HEK293 (cell line): ENCODE results near the gene GNB1.

Source experiments
- CTCF ChIA-PET: fragments of 350-600 bp; formaldehyde crosslinking; extraction: SDS; loops from one replicate; lab custom pipeline; 2021; ENCODE audit warnings: antibody characterized with exemption; lab: Yijun Ruan, JAX
- POLR2A ChIA-PET: fragments of 300-600 bp; formaldehyde crosslinking; extraction: SDS; loops from one replicate; lab custom pipeline; 2020; ENCODE audit warnings: antibody characterized with exemption, inconsistent platforms; lab: Yijun Ruan, JAX
- H3K27ac ChIP-seq: fragments of 200-500 bp; sonication (Bioruptor generic); 2 replicates; pipeline ENCODE4 v1.5.1; 2014; ENCODE audit warnings: low read depth, low read length, control low read depth, inconsistent platforms; ENCODE audit errors: extremely low read depth
- H3K36me3 ChIP-seq, 2 experiments: fragments of 200-500 bp in 1 of 2; sonication (Bioruptor generic) in 1 of 2; 1 replicate in 1 of 2; 2 replicates in 1 of 2; pipeline ENCODE4 v1.5.1; 2014 to 2017; ENCODE audit warnings: inconsistent platforms in 2 of 2, low read length in 2 of 2; ENCODE audit not compliant: control insufficient read depth in 2 of 2, insufficient read depth in 1 of 2
- H3K4me1 ChIP-seq: fragments of 200-500 bp; sonication (Bioruptor generic); 2 replicates; pipeline ENCODE4 v1.5.1; 2014; ENCODE audit warnings: mild to moderate bottlenecking, low read length, inconsistent platforms; ENCODE audit not compliant: control insufficient read depth, insufficient read depth
- H3K4me3 ChIP-seq: 2 replicates; pipeline ENCODE4 v1.5.1; 2011; ENCODE audit warnings: low read depth, mild to moderate bottlenecking, control low read depth, low read length, moderate library complexity
- H3K9me3 ChIP-seq: fragments of 200-500 bp; sonication (Bioruptor generic); 2 replicates; pipeline ENCODE4 v1.5.1; 2014; ENCODE audit warnings: low read depth, low read length, inconsistent platforms; ENCODE audit not compliant: control insufficient read depth, insufficient read depth
- BCL11A ChIP-seq: fragments of 450-650 bp; formaldehyde crosslinking; IDR thresholded peaks from 2 replicates; pipeline ENCODE4 v1.5.1; 2016; ENCODE audit warnings: low read depth, missing biosample characterization, missing genetic modification characterization
- KLF16 ChIP-seq: fragments of 450-650 bp; formaldehyde crosslinking; IDR thresholded peaks from 2 replicates; pipeline ENCODE4 v1.5.1; 2017; ENCODE audit warnings: missing biosample characterization, missing genetic modification characterization
- SETDB1 ChIP-seq: IDR thresholded peaks from one replicate; pipeline ENCODE4 v1.6.1; 2017; ENCODE audit warnings: mild to moderate bottlenecking, low read length, moderate library complexity, mixed read lengths; ENCODE audit not compliant: insufficient read length
- ZFHX2 ChIP-seq: fragments of 450-650 bp; formaldehyde crosslinking; conservative IDR thresholded peaks from 2 replicates; pipeline ENCODE4 v1.5.1; 2016; ENCODE audit warnings: missing biosample characterization, missing genetic modification characterization
- ZNF138 ChIP-seq: fragments of 450-650 bp; formaldehyde crosslinking; IDR thresholded peaks from 2 replicates; pipeline ENCODE4 v1.5.1; 2016; ENCODE audit warnings: missing biosample characterization, missing genetic modification characterization, borderline replicate concordance
- ZNF157 ChIP-seq: fragments of 450-650 bp; formaldehyde crosslinking; IDR thresholded peaks from 2 replicates; pipeline ENCODE4 v1.5.1; 2016; ENCODE audit warnings: missing biosample characterization, missing genetic modification characterization
- ZNF211 ChIP-seq: fragments of 450-650 bp; formaldehyde crosslinking; IDR thresholded peaks from 2 replicates; pipeline ENCODE4 v1.5.1; 2016; ENCODE audit warnings: low read depth, missing biosample characterization, missing genetic modification characterization
- ZNF24 ChIP-seq: fragments of 450-650 bp; formaldehyde crosslinking; IDR thresholded peaks from 2 replicates; pipeline ENCODE4 v1.5.1; 2016; ENCODE audit warnings: missing biosample characterization, missing genetic modification characterization
- ZNF248 ChIP-seq: fragments of 450-650 bp; formaldehyde crosslinking; IDR thresholded peaks from 2 replicates; pipeline ENCODE4 v1.5.1; 2017; ENCODE audit warnings: missing biosample characterization, missing genetic modification characterization
- ZNF350 ChIP-seq: fragments of 450-650 bp; formaldehyde crosslinking; IDR thresholded peaks from 2 replicates; pipeline ENCODE4 v1.5.0; 2017; ENCODE audit warnings: missing biosample characterization, mild to moderate bottlenecking, missing genetic modification characterization
- ZNF48 ChIP-seq: fragments of 450-650 bp; formaldehyde crosslinking; IDR thresholded peaks from 2 replicates; pipeline ENCODE4 v1.5.1; 2016; ENCODE audit warnings: missing biosample characterization, missing genetic modification characterization
- ZNF501 ChIP-seq: fragments of 450-650 bp; formaldehyde crosslinking; IDR thresholded peaks from 2 replicates; pipeline ENCODE4 v1.5.1; 2016; ENCODE audit warnings: missing biosample characterization, missing genetic modification characterization
- ZNF529 ChIP-seq: fragments of 450-650 bp; formaldehyde crosslinking; IDR thresholded peaks from 2 replicates; pipeline ENCODE4 v1.5.1; 2017; ENCODE audit warnings: missing genetic modification characterization, missing biosample characterization; ENCODE audit not compliant: insufficient replicate concordance
- ZNF660 ChIP-seq: fragments of 450-650 bp; IDR thresholded peaks from 2 replicates; pipeline ENCODE4 v1.5.1; 2018; ENCODE audit warnings: missing biosample characterization, mild to moderate bottlenecking, missing genetic modification characterization
- ZNF768 ChIP-seq: fragments of 450-650 bp; formaldehyde crosslinking; IDR thresholded peaks from 2 replicates; pipeline ENCODE4 v1.5.1; 2018; ENCODE audit warnings: missing biosample characterization, mild to moderate bottlenecking, missing genetic modification characterization
- TF ChIP-seq, protein P1 (sequence below): fragments of 450-650 bp; formaldehyde crosslinking; IDR thresholded peaks from 2 replicates; pipeline ENCODE4 v1.5.1; 2016; ENCODE audit warnings: missing biosample characterization, missing genetic modification characterization
- TF ChIP-seq, protein P2 (sequence below): fragments of 450-650 bp; formaldehyde crosslinking; IDR thresholded peaks from 2 replicates; pipeline ENCODE4 v1.5.1; 2016; ENCODE audit warnings: missing biosample characterization, missing genetic modification characterization, low read depth
- TF ChIP-seq, protein P3 (sequence below): fragments of 450-650 bp; IDR thresholded peaks from 2 replicates; pipeline ENCODE4 v1.5.1; 2018; ENCODE audit warnings: missing biosample characterization, mild to moderate bottlenecking, missing genetic modification characterization
- TF ChIP-seq, protein P4 (sequence below): fragments of 450-650 bp; formaldehyde crosslinking; conservative IDR thresholded peaks from 2 replicates; pipeline ENCODE4 v1.5.1; 2016; ENCODE audit warnings: low read depth, missing biosample characterization, missing genetic modification characterization
- TF ChIP-seq, protein P5 (sequence below): fragments of 450-650 bp; formaldehyde crosslinking; IDR thresholded peaks from 2 replicates; pipeline ENCODE4 v1.5.1; 2016; ENCODE audit warnings: missing biosample characterization, missing genetic modification characterization
- TF ChIP-seq, protein P6 (sequence below): fragments of 450-650 bp; formaldehyde crosslinking; IDR thresholded peaks from 2 replicates; pipeline ENCODE4 v1.5.1; 2017; ENCODE audit warnings: missing biosample characterization, missing genetic modification characterization

GNB1 gene

DNA sequence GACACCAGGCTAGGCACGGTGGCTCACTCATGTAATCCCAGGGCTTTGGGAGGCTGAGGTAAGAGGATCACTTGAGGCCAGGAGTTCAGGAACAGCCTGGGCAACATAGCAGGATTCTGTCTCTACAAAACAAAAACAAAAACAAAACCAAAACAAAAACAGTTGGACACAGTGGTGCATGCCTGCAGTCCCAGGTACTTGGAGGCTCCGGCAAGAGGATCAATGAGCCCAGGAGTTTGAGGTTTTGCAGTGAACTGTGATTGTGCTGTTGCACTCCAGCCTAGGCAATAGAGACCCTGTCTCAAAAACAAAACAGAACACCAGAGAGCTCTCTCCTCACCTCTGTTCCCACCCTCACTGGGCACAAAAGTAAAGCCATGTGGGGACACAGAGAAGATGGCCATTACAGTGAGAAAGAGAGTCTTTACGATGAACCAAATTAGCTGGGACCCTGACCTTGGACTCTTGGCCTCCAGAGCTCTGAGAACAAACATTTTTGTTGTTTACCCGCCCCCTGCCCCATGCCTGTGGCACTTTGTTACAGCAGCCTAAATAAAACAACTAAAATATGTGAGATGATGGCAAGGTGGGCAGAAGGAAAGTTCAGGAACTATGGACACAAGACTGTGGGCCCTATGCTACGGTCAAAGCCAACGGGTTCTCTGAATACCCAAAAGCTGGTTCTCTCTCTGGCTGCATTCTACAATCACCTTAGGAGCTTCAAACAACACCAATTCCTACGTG lies 122.5 kb downstream of the GNB1 start (continued):
- TF ChIP-seq ZNF501: no peak
- TF ChIP-seq ZNF24 (tag by site-specific recombination): no peak
- TF ChIP-seq, protein P1, sequence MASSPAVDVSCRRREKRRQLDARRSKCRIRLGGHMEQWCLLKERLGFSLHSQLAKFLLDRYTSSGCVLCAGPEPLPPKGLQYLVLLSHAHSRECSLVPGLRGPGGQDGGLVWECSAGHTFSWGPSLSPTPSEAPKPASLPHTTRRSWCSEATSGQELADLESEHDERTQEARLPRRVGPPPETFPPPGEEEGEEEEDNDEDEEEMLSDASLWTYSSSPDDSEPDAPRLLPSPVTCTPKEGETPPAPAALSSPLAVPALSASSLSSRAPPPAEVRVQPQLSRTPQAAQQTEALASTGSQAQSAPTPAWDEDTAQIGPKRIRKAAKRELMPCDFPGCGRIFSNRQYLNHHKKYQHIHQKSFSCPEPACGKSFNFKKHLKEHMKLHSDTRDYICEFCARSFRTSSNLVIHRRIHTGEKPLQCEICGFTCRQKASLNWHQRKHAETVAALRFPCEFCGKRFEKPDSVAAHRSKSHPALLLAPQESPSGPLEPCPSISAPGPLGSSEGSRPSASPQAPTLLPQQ (tag by site-specific recombination): no peak

DNA sequence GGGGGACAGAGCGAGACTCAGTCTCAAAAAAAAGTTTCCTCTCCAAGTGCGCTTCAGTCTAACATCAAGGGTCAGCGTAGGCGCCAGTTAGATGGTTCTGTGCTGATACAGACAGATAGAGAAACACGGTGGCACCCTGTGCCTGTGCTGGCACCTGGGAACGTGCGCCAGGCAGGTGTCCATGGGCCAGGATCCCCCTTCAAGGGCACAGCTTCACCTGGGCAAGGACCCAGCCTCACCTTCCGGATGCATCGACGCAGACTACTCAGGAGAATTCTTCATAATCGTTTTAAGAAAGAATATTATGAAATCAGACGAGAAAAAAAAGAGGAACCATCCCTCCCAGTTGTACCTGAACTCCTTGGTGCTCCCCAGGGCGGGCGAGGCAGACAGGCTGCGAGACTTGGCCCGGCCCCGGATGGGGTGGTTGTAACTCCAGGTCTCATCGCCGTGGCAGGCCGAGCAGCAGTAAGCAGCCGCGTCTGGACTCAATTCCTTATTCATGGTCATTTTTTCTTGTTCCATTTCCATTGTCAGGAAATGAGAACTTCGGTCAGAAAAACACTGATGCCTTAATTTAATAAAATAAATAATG lies 125.9 kb downstream of the GNB1 start:
- no peaks in the 10 kb centered on the region for H3K9me3 ChIP-seq
- CTCF ChIA-PET: no interaction called here
- no peaks in the 10 kb centered on the region for H3K4me1 ChIP-seq
- H3K27ac ChIP-seq: no peak overlapping the region
- H3K36me3 ChIP-seq: peaks cover 12 to 85% of the 10 kb centered on the region in 2 experiments; a peak in 2 of 3 replicates
- H3K4me3 ChIP-seq: no peak overlapping the region
- POLR2A ChIA-PET: no interaction called here
- TF ChIP-seq ZNF529 (tag by site-specific recombination): no peak
- TF ChIP-seq ZFHX2 (tag by site-specific recombination): no peak
- TF ChIP-seq, protein P2, sequence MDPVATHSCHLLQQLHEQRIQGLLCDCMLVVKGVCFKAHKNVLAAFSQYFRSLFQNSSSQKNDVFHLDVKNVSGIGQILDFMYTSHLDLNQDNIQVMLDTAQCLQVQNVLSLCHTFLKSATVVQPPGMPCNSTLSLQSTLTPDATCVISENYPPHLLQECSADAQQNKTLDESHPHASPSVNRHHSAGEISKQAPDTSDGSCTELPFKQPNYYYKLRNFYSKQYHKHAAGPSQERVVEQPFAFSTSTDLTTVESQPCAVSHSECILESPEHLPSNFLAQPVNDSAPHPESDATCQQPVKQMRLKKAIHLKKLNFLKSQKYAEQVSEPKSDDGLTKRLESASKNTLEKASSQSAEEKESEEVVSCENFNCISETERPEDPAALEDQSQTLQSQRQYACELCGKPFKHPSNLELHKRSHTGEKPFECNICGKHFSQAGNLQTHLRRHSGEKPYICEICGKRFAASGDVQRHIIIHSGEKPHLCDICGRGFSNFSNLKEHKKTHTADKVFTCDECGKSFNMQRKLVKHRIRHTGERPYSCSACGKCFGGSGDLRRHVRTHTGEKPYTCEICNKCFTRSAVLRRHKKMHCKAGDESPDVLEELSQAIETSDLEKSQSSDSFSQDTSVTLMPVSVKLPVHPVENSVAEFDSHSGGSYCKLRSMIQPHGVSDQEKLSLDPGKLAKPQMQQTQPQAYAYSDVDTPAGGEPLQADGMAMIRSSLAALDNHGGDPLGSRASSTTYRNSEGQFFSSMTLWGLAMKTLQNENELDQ (tag by site-specific recombination): no peak
- TF ChIP-seq, protein P3, sequence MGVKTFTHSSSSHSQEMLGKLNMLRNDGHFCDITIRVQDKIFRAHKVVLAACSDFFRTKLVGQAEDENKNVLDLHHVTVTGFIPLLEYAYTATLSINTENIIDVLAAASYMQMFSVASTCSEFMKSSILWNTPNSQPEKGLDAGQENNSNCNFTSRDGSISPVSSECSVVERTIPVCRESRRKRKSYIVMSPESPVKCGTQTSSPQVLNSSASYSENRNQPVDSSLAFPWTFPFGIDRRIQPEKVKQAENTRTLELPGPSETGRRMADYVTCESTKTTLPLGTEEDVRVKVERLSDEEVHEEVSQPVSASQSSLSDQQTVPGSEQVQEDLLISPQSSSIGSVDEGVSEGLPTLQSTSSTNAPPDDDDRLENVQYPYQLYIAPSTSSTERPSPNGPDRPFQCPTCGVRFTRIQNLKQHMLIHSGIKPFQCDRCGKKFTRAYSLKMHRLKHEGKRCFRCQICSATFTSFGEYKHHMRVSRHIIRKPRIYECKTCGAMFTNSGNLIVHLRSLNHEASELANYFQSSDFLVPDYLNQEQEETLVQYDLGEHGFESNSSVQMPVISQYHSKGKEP (tag by site-specific recombination): no peak
- no peak for TF ChIP-seq ZNF660 (tag by site-specific recombination)
- no peak for TF ChIP-seq SETDB1
- no peak for TF ChIP-seq BCL11A (tag by site-specific recombination)
- TF ChIP-seq ZNF138 (tag by site-specific recombination): no peak
- TF ChIP-seq, protein P4, sequence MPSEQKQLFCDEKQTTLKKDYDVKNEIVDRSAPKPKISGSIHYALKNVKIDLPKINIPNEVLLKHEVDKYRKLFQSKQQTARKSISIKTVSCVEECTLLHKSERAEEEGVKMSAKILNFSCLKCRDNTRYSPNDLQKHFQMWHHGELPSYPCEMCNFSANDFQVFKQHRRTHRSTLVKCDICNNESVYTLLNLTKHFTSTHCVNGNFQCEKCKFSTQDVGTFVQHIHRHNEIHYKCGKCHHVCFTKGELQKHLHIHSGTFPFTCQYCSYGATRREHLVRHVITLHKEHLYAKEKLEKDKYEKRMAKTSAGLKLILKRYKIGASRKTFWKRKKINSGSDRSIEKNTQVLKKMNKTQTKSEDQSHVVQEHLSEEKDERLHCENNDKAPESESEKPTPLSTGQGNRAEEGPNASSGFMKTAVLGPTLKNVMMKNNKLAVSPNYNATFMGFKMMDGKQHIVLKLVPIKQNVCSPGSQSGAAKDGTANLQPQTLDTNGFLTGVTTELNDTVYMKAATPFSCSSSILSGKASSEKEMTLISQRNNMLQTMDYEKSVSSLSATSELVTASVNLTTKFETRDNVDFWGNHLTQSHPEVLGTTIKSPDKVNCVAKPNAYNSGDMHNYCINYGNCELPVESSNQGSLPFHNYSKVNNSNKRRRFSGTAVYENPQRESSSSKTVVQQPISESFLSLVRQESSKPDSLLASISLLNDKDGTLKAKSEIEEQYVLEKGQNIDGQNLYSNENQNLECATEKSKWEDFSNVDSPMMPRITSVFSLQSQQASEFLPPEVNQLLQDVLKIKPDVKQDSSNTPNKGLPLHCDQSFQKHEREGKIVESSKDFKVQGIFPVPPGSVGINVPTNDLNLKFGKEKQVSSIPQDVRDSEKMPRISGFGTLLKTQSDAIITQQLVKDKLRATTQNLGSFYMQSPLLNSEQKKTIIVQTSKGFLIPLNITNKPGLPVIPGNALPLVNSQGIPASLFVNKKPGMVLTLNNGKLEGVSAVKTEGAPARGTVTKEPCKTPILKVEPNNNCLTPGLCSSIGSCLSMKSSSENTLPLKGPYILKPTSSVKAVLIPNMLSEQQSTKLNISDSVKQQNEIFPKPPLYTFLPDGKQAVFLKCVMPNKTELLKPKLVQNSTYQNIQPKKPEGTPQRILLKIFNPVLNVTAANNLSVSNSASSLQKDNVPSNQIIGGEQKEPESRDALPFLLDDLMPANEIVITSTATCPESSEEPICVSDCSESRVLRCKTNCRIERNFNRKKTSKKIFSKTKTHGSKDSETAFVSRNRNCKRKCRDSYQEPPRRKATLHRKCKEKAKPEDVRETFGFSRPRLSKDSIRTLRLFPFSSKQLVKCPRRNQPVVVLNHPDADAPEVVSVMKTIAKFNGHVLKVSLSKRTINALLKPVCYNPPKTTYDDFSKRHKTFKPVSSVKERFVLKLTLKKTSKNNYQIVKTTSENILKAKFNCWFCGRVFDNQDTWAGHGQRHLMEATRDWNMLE (tag by site-specific recombination): no peak
- TF ChIP-seq ZNF350: no peak
- TF ChIP-seq ZNF248 (tag by site-specific recombination): no peak
- TF ChIP-seq, protein P5, sequence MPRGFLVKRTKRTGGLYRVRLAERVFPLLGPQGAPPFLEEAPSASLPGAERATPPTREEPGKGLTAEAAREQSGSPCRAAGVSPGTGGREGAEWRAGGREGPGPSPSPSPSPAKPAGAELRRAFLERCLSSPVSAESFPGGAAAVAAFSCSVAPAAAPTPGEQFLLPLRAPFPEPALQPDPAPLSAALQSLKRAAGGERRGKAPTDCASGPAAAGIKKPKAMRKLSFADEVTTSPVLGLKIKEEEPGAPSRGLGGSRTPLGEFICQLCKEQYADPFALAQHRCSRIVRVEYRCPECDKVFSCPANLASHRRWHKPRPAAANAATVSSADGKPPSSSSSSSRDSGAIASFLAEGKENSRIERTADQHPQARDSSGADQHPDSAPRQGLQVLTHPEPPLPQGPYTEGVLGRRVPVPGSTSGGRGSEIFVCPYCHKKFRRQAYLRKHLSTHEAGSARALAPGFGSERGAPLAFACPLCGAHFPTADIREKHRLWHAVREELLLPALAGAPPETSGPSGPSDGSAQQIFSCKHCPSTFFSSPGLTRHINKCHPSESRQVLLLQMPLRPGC (tag by site-specific recombination): no peak
- no peak for TF ChIP-seq KLF16
- TF ChIP-seq, protein P6, sequence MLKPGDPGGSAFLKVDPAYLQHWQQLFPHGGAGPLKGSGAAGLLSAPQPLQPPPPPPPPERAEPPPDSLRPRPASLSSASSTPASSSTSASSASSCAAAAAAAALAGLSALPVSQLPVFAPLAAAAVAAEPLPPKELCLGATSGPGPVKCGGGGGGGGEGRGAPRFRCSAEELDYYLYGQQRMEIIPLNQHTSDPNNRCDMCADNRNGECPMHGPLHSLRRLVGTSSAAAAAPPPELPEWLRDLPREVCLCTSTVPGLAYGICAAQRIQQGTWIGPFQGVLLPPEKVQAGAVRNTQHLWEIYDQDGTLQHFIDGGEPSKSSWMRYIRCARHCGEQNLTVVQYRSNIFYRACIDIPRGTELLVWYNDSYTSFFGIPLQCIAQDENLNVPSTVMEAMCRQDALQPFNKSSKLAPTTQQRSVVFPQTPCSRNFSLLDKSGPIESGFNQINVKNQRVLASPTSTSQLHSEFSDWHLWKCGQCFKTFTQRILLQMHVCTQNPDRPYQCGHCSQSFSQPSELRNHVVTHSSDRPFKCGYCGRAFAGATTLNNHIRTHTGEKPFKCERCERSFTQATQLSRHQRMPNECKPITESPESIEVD: no peak
- TF ChIP-seq ZNF768 (tag by site-specific recombination): no peak
- no peak for TF ChIP-seq ZNF48 (tag by site-specific recombination)
- TF ChIP-seq ZNF157 (tag by site-specific recombination): no peak
- TF ChIP-seq ZNF211: no peak
